ENCODE data around the gene SPDYE6.
"Not testable (repeated sequence)": the region's sequence is repeated elsewhere in the genome, so short reads cannot be mapped to it uniquely, and the experiment has no call there.

DNA sequence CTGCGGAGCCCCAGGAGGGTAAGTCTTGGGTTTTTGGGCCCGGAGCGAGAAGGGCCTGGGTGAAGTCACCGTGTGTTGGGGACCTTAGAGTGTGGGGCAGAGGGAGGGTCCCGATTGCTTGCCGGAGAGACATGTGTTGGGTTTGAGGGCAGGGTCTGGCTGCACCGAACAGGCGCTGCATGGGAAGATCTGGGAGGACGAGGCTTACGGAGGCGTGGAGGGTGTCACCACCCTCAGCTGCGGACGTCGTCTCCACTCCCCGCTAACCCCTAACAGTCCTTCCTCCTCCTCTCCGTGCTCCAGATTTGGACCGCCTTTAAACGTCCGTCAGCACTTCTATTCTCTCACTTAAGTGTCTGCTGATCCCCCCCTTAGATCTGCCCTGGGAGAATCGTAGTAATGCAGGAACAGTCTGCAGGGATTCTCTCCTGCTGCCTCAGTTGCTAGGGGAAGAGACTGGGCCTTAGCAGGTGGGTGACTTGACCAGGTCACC, 8.2 kb upstream of the SPDYE6 start:
- TF ChIP-seq, protein P1, sequence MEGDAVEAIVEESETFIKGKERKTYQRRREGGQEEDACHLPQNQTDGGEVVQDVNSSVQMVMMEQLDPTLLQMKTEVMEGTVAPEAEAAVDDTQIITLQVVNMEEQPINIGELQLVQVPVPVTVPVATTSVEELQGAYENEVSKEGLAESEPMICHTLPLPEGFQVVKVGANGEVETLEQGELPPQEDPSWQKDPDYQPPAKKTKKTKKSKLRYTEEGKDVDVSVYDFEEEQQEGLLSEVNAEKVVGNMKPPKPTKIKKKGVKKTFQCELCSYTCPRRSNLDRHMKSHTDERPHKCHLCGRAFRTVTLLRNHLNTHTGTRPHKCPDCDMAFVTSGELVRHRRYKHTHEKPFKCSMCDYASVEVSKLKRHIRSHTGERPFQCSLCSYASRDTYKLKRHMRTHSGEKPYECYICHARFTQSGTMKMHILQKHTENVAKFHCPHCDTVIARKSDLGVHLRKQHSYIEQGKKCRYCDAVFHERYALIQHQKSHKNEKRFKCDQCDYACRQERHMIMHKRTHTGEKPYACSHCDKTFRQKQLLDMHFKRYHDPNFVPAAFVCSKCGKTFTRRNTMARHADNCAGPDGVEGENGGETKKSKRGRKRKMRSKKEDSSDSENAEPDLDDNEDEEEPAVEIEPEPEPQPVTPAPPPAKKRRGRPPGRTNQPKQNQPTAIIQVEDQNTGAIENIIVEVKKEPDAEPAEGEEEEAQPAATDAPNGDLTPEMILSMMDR (IDR thresholded peaks at IDR 0.05; ENCODE audit: low read depth, low read length) = not testable (repeated sequence)
- TF ChIP-seq, protein P2, sequence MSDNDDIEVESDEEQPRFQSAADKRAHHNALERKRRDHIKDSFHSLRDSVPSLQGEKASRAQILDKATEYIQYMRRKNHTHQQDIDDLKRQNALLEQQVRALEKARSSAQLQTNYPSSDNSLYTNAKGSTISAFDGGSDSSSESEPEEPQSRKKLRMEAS (IDR thresholded peaks at IDR 0.05; ENCODE audit: low read depth, low read length) = not testable (repeated sequence)
- not testable (repeated sequence) for TF ChIP-seq POLR2A (IDR thresholded peaks at IDR 0.05; ENCODE audit: extremely low read depth, insufficient read length); MYC (IDR thresholded peaks at IDR 0.05; ENCODE audit: low read depth, low read length)
